DLD1 (cell line): ENCODE data around the gene GPR78.

Experiments used
- in situ Hi-C: cut with HindIII; loops from 2 replicates; pipeline ENCODE4 v1.10.0; 2017; ENCODE audit warnings: low sequenced_read_pairs

The GPR78 gene

GRCh38 chr4:8580321-8581093, at the start of gene GPR78:
GPR78 (plus strand) TSS chr4:8580392; CDS start chr4:8580983, 591 bp downstream.
- in situ Hi-C loops, result no loop called here

GRCh38 chr4:8532245-8532781, 47.9 kb upstream of the GPR78 start:
- in situ Hi-C loops, result no loop called here

DNA sequence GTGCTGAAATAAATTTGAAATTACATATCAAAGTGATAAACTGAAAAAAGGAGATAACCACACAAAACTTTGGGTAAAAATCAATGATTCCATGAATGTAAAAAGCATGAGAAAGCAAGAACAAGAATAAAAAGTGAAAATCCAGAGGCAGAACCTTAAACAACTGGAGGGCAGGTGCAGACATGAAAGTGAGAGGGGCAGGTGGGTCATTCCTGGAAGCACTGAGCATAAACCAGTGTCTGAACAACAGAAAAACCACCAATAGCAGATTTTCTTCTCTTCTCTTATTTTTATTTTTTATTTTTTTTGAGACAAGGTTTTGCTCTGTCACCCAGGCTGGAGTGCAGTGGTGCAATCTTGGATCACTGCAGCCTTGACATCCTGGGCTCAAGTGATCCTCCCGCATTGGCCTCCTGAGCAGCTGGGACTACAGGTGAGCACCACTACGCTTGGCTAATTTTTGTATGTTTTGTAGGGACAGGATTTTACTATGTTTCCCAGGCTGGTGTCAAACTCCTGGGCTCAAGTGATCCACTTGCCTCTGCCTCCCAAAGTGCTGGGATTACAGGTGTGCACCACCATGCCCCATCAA, 46.8 kb upstream of the GPR78 start:
- in situ Hi-C loops, result no loop called here

DNA sequence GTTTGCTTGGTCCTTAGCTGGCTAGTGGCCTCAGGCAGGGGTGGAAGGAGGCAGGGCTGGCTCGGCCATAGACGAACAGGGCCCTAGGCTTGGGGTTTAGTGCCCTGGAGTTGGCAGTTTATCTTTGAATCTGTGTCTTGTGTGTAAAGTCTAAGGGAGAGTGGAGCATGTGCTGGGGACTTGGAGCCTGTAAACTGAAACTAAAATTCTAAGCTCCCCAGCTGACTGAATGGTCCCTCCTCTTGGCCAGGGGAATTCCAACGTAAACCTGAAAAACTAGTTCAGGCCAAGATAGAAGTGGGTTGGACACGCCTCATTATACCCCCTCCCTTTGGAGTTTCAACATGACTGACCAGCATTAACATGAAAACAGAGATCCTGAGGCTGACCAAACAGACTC, 46.1 kb upstream of the GPR78 start:
- in situ Hi-C loops, result no loop called here

DNA sequence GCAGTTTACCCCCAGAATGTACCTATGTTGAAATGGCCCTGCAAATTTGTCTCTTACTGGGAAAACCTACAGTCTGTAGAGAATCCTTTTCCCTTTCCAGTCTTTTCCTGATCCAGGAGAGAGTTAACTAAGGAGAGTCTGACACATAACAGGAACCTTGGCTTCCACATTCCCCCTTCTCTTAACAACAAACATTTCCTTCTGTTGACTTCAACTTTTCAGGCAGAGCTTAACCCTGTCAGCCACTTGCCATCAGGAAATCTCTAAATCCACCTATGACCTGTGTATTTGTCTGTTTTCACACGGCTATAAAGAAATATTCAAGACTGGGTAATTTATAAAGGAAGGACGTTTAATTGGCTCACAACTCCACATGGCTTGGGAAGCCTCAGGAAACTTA, 45.6 kb upstream of the GPR78 start:
- in situ Hi-C loops, result no loop called here

- in situ Hi-C loops, result no loop called here
Observed at GRCh38 chr4:8536467-8536866, 43.7 kb upstream of the GPR78 start.

- in situ Hi-C loops, result no loop called here
Observed at GRCh38 chr4:8537041-8537461, 43.1 kb upstream of the GPR78 start.

DNA sequence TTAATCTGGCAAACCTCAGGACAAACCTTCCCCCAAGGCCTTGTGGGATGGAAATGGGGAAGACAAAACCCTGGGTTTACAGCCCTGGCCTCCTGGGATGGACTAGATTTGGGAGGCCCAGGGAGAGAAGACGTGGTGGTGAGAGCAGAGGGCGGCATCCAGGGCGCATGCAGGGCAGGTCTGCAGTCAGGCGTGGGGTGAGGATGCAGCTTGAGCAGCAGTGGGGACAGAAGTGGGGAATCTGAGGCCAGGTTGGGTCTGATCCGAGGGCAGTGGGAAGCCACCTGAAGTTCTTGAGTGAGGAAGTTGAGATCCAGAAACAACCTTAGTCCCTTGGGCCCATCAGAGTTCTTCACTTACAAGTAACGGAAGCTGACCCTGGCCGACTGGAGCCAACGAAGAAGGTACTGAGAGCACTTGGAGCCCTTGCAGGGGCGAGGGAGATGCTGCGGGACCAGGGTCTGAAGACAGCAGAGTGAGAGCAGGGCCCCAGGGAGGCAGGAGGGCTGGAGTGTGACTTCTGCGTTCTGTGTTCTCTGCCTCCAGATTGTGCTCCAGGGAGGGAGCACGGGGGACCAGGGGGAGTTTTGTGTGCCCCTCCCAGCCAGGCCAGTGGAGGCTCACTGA, 42.0 kb upstream of the GPR78 start:
- in situ Hi-C loops, result no loop called here

- in situ Hi-C loops, result no loop called here
Observed at GRCh38 chr4:8538703-8539567, 41.3 kb upstream of the GPR78 start.

- in situ Hi-C loops, result no loop called here
Observed at GRCh38 chr4:8539661-8540060, 40.5 kb upstream of the GPR78 start.

- in situ Hi-C loops, result no loop called here
Observed at GRCh38 chr4:8540072-8540471, 40.1 kb upstream of the GPR78 start.

DNA sequence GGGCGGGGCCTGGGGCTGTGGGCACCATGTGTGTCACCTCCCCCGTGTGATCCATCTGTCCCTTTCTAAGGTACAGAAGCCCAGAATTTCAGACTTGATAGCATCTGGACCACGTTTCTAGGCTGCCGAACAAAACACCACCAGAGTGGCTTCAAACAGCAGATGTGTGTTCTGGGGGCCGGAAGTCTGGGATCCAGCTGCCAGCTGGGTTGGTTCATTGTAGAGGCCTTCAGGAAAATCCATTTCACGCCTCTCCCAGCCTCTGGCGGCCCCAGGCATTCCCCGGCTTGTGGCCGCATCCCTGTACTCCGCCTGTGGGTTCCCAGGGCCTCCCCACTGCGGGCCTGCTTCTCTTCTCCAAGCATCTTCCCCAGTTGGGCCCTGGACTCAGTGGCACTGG, 39.6 kb upstream of the GPR78 start:
- in situ Hi-C loops, result no loop called here

- in situ Hi-C loops, result no loop called here
Observed at GRCh38 chr4:8540991-8541390, 39.2 kb upstream of the GPR78 start.

GRCh38 chr4:8541981-8542715, 38.0 kb upstream of the GPR78 start:
- in situ Hi-C loops, result no loop called here

DNA sequence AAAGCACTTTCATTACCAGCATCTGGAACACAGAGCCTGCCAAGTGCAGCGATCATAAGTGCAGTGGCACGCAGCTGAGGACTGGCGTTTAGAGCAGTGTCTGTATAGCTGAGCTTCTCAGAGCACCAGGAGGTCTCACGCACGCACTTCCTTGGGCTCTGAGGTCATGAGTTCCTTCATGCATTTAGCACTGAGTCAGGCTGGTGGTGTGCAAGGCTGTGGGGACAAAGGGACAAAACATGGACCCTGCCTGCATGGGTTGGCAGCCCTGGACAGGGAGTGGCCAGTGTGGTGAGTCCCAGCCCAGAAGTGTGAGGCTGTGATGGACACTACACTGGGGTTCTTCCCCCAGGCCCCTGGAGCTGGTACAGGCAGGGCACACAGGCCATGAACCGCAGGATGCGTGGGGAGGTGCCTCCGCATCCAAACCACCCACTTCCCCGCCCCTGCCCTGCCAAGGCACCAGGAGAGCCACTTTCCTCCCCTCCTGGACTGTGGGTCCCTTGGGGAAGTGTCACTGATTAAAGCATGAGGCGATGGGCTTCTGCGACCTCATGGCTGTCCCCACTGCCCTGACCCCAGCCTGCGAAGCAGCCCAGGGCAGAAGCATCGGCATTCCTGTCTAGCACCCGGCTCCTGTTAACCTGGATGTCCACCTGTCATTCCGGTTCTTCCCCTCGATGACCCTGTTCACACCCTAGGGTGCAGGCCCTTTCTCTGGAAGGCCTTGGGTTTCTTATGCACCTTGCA, 37.2 kb upstream of the GPR78 start:
- in situ Hi-C loops, result no loop called here

DNA sequence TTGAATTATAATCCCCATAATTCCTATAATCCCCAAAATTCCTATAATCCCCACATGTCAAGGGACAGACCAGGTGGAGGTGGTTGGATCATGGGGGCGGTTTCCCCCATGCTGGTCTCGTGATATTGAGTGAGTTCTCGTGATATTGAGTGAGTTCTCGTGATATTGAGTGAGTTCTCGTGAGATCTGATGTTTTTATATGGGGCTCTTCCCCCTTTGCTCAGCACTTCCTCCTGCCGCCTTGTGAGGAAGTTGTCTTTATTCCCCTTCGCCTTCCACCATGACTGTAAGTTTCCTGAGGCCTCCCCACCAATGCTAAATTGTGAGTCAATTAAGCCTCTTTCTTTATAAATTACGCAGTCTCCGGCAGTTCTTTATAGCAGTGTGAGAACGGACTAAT, 36.6 kb upstream of the GPR78 start:
- in situ Hi-C loops, result no loop called here

- in situ Hi-C loops, result no loop called here
Observed at GRCh38 chr4:8544282-8544681, 35.9 kb upstream of the GPR78 start.

DNA sequence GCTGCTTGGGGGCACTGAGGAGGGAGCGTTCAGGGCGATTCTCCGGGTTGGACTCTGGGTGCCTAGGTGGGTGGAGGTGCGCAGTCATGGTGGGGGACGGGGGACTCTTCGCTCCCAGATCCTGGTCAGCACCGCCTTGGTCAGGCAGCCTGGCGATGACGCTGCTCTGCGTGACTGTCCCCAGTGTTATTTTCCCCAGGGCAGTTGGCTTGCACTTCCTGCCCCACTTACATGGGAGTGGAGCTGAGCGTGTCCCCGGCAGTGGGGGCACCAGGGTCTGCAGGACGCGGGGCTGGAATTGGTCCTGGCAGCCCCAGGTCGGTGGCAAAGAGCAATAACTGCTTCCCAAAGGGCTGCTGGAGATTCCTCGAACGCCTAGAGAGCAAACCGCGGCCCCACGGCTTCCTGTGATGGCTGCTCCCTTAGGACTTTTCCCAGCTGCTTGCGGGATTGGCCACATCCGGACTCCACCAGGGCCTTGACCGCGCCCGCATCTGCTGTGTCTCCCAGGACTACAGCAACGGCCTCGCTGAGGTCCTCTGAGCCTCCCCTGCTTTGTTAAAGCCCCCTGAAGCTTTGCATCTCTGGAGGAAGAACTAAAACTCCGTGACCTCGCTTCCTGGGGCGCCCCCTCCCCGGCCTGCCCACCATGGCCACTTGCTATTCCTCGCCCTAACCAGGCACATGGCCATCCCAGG, 35.3 kb upstream of the GPR78 start:
- in situ Hi-C loops, result no loop called here

DNA sequence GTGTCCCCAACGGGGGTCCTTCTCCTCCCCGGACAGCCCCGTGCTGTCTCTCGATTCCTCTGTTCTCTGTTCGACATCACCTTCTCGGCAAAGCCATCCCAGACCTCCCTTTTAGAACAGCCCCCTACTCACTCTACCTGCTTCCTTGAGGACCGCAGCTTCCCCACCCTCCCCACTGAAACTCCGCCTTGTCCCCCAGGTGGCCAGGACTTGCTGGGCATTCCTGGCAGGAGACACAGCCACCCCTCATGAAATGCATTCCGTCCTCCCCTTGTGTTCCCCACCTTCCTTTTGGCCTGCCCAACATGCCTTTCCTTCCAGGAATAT, 34.8 kb upstream of the GPR78 start:
- in situ Hi-C loops, result no loop called here
